Left lung (tissue), 10 donors: Measurements from ENCODE around the gene HES7. TPM values are rescaled to one million over a fixed set of nuclear protein-coding genes. Genes with fewer than 3 reads are reported as not detected.

Experiments
- ATAC-seq: fragments of 200-7000 bp; cut with Tn5 transposase; one replicate; pipeline ENCODE4 v1.9.1; 2020; ENCODE audit warnings: moderate library complexity
- DNase-seq, 4 donors: peaks; one replicate each; pipeline ENCODE4 v3.0.0-alpha.2; 2013 to 2020
- H3K27ac ChIP-seq, 2 donors: fragments of 200-600 bp; sonication (generic) in 1 of 2; one replicate each; pipeline versions ENCODE4 v1.5.0 to v1.8.0; 2020 to 2021
- H3K27me3 ChIP-seq, 2 donors: fragments of 200-600 bp; sonication (generic) in 1 of 2; one replicate each; pipeline versions ENCODE4 v1.5.0 to v1.8.0; 2020 to 2021
- H3K36me3 ChIP-seq, 2 donors: fragments of 200-600 bp; sonication (generic) in 1 of 2; one replicate each; pipeline versions ENCODE4 v1.5.0 to v1.8.0; 2020 to 2021
- H3K4me1 ChIP-seq, 2 donors: fragments of 200-600 bp; one replicate each; pipeline ENCODE4 v1.8.0; 2021
- H3K4me3 ChIP-seq, 2 donors: fragments of 200-600 bp; sonication (generic) in 1 of 2; one replicate each; pipeline versions ENCODE4 v1.5.0 to v1.8.0; 2020 to 2021; ENCODE audit warnings: mild to moderate bottlenecking in 1 of 2
- H3K9me3 ChIP-seq, 2 donors: fragments of 200-600 bp; sonication (generic) in 1 of 2; one replicate each; pipeline versions ENCODE4 v1.5.0 to v1.8.0; 2020 to 2021
- CTCF ChIP-seq, 2 donors: fragments of 200-600 bp; sonication (generic) in 1 of 2; IDR thresholded peaks; one replicate each; pipeline versions ENCODE4 v1.5.0 to v1.8.0; 2021; ENCODE audit warnings: antibody characterized with exemption in 2 of 2
- intact Hi-C, 2 donors: fragments of 100-400 bp; cut with DNase I; formaldehyde crosslinking; loops; one replicate each; pipeline versions ENCODE4 v1.11.2 to v1.14.2; 2022
- polyA plus RNA-seq, 6 donors: library from polyadenylated mRNA; unstranded; fragments of 120-200 nt; gene quantifications; one replicate each; pipeline ENCODE4 v1.2.1, GENCODE V29; 2013; ENCODE audit not compliant: insufficient read length in 6 of 6
- total RNA-seq, 2 donors: library from RNA; stranded (reverse); fragmentation: NEBNext Ultra II Directional; extraction: Animal tissue kit (Norgen Biotek cat#: 25700); gene quantifications; one replicate each; pipeline ENCODE4 v1.2.1, GENCODE V29; 2021
- donor health status: DM: no; HTN: yes; CAD: no.
- donor health status: DM: no; HTN: no; CAD: no.

The HES7 gene
- total and polyA plus RNA-seq, 8 donors, result 0.10 to 0.52 (median 0.20) TPM; not detected in 5

GRCh38 chr17:8124350-8125153, 646 bp upstream of the HES7 start:
- peaks cover 37 to 79% of the 10 kb centered on the region in 2 donors for H3K4me1 ChIP-seq
- no peak overlapping the region for H3K27ac ChIP-seq
- intact Hi-C loops, result loop anchor here in 1 of 2 donors (10.0 kb wide), 1 partner anchor 60 kb away; no protein-coding TSS in a partner anchor
- DNase-seq (peak in 1 of 4 donors; percentile 51), ATAC-seq (no peak)
- peaks cover 28 to 93% of the 10 kb centered on the region in 2 donors for H3K27me3 ChIP-seq
- no peak for TF ChIP-seq CTCF (IDR thresholded peaks at IDR 0.05)
- H3K36me3 ChIP-seq, result no peaks in the 10 kb centered on the region
- peak overlapping the region; percentile 2 to 65 for H3K4me3 ChIP-seq
- no peaks in the 10 kb centered on the region for H3K9me3 ChIP-seq

GRCh38 chr17:8122924-8123694, 797 bp downstream of the HES7 start:
- intact Hi-C loops, result loop anchor here in 1 of 2 donors (10.0 kb wide), 1 partner anchor 62 kb away; no protein-coding TSS in a partner anchor
- ATAC-seq, result no peak
- peak in 1 of 4 donors; percentile 80 for DNase-seq

GRCh38 chr17:8122422-8122923, 1.4 kb downstream of the HES7 start:
- intact Hi-C loops, result loop anchor here in 1 of 2 donors (10.0 kb wide), 1 partner anchor 62 kb away; no protein-coding TSS in a partner anchor
- ATAC-seq (no peak), DNase-seq (no peak)
- no peak overlapping the region for H3K27ac ChIP-seq
- no peaks in the 10 kb centered on the region for H3K9me3 ChIP-seq
- no peaks in the 10 kb centered on the region for H3K36me3 ChIP-seq
- peaks cover 41 to 97% of the 10 kb centered on the region in 2 donors for H3K4me1 ChIP-seq
- TF ChIP-seq CTCF (IDR thresholded peaks at IDR 0.05), result no peak
- peak overlapping the region; percentile 33 to 49 for H3K4me3 ChIP-seq
- peaks cover 30 to 85% of the 10 kb centered on the region in 2 donors for H3K27me3 ChIP-seq

More at GRCh38 chr17:8122924-8123694, 797 bp downstream of the HES7 start:
- Histone ChIP-seq H3K36me3 (no peaks in the 10 kb centered on the region), H3K27ac (no peak overlapping the region), H3K9me3 (no peaks in the 10 kb centered on the region), H3K27me3 (peaks cover 28 to 85% of the 10 kb centered on the region in 2 donors), H3K4me1 (peaks cover 41 to 93% of the 10 kb centered on the region in 2 donors), H3K4me3 (peak overlapping the region; percentile 33 to 49)
- TF ChIP-seq CTCF (IDR thresholded peaks at IDR 0.05), result no peak

- Histone ChIP-seq H3K27me3 (peaks cover 36 to 85% of the 10 kb centered on the region in 2 donors), H3K27ac (no peak overlapping the region), H3K4me1 (peaks cover 41 to 96% of the 10 kb centered on the region in 2 donors), H3K4me3 (peak overlapping the region; percentile 33 to 49), H3K9me3 (no peaks in the 10 kb centered on the region), H3K36me3 (no peaks in the 10 kb centered on the region)
- DNase-seq, result peak in 2 of 4 donors; percentile 74 to 85
- peak; percentile 15 to 30 for TF ChIP-seq CTCF (IDR thresholded peaks at IDR 0.05)
- intact Hi-C loops, result loop anchor here in 1 of 2 donors (10.0 kb wide), 1 partner anchor 63 kb away; no protein-coding TSS in a partner anchor
- peak; percentile 19 for ATAC-seq
Measured at GRCh38 chr17:8121681-8122421, 2.1 kb downstream of the HES7 start.
